HG03432 (cell line): ENCODE measurements around the gene UBASH3B.

ENCODE experiments used
- ATAC-seq: cut with Tn5 transposase; IDR thresholded peaks from one replicate; pipeline ENCODE4 v1.9.1; 2021; ENCODE audit warnings: mild to moderate bottlenecking, moderate library complexity; ENCODE audit not compliant: unreplicated experiment

UBASH3B gene

DNA sequence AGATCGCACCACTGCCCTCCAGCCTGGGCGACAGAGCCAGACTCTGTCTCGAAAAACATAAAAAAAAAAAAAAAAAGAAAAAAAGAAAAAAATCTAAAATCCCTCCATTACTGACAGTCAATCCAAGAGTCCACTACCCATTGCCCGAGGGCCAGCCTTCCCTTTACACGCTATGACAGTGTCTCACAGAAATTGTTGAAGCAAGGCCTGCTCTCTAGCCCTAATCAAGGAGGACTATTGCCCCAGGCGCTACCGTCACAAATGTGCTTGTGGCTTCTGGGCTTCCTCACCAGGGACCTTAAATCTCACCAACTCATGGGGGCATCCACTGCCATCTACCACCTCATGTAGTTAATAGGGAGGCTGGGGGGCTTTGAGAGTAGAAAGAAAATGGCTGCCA, 49.9 kb downstream of the UBASH3B start:
- no peak for ATAC-seq

DNA sequence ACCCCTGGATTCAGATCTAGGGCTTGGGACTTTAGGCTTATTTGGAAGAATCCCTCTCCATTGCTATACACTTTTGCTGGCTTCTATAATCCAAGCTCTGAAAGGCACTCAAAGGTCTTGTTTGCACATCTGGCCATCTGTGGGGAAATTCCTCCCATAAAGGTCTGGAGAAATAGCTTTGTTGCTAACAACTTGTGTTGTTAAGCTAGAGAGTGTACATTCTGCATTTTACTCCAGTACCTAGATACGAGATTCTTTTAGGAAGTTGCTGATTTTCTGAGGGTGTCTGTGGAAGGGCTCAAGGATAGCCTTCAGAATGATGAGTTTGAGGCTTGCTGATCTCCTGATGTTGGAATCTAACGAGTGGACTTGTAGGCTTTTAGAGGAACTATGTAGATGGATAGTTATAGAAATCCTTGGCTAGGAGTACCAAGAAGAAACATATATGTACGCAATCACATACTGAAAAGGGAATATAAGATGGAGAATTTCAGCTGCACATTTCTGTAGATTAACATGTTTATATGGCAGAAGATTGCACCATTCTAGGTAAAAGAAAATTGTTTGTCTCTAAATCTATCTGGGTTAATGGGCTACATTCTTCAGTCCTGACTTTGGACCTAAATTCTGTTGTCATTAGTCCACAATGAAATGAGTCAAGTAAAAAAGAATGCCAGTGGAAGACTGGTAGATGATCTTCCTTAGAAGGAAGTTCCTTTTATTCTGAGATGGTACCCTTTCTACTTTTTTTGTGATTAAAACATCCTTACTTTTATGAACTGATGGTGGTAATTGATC, 51.0 kb downstream of the UBASH3B start:
- no peak for ATAC-seq

DNA sequence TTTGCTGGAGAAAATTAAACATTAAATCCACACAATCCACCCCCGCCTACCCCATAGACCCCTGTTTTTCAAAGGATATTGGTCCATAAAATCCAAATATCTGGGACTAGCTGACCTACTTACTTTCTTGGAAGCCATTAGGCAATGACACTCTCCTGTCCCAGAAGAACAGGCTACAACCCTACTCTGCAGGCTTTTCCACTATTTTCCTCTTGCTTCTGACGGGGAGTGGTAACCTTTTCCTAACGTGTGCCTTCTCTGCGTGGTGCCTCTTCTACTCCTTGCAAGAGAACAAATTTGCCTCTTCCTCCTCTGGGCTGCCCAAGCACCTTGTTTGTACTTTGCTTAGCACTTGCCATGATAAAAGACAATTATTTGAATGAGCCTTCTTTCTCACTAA, 51.6 kb downstream of the UBASH3B start:
- ATAC-seq, result no peak

DNA sequence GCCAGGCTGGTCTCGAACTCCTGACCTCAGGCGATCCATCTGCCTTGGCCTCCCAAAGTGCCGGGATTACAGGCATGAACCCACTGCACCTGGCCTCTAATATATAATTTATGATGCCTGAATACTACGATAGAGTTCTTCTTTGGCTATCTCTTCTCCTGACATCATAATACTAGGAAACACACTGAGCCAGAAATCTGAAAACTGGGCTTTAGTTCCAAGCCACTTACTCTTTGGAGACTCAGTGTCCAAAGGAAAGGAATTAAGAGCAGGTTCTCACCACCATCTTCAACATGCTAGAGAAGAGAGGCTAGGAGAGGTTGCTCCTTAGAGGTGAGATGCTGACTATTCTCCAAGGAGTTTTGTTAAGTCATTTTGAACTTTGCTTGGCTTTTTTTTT, 52.4 kb downstream of the UBASH3B start:
- ATAC-seq, result no peak

DNA sequence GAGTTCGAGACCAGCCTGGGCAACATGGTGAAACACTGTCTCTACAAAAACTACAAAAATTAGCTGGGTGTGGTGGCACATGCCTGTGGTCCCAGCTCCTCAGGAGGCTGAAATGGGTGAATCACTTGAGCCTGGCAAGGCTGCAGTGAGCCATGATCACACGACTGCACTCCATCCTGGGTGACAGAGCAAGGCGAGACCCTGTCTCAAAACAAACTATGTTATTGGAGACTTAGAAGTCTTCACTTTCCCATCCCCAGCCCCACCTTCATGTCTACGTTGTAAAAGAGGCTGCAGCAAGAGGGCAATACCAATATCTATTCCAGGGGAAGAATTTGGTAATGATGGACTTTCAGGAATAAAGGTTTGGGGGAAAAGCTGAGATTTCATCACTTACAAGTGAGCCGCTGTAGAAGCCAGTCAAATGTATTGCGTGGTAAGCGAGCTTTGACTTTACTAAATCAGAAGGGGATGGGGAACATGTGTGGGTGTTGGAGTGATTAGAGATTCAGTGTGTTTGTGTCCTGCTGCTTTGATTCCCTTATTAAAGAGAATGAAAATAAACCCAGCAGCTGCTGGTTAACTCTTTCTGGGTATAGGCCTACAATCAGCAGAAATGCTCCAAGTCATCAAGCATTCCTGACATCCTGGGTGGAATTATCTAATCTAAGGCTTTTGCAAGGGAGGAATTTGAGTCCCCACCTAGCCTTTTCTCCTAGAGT, 53.7 kb downstream of the UBASH3B start:
- no peak for ATAC-seq

DNA sequence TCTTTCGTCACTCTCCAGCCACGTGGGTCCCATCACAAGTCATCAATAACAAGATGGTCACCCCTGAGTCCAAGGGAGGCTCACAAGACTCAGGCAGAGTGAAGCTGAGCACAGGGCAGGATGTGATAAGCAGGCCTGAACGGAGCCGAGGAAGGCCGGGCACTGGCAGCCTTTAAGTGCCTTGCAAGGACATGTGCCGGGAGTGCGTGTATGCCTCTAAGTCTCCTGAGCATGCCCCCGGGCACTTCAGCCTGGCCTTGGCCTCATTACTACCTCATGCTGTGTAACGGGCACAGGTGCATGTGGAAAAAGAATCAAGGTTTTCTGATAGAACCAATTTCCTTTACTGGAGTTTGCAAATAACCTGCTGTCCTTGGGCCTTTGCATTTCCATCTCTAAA, 55.8 kb downstream of the UBASH3B start:
- no peak for ATAC-seq

DNA sequence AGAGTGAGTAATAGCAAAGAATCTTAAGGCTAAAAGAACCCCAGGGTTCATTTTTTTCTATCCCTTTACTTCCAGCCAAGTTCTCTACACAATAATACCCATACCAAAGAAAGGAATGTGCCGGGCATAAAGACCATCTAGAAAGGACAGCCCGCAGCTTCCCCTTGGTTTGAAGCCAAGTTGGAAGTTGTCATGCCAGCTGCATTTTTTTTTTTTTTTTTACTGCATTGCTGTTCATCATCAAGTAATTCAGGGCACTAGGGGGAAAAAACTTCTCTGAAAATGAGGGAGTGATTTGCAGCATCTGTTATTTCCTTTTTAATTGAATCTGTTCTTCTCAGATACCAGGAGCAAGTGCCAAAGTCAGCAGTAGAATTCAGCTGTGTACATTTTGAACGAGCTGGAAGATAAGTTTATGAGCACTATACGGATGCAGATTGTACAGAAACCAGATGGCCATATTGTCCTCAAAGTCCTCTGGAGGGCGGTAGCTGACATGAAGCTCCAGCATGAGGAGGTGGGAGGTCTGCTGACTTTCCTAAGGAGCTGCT, 56.4 kb downstream of the UBASH3B start:
- ATAC-seq, result no peak

DNA sequence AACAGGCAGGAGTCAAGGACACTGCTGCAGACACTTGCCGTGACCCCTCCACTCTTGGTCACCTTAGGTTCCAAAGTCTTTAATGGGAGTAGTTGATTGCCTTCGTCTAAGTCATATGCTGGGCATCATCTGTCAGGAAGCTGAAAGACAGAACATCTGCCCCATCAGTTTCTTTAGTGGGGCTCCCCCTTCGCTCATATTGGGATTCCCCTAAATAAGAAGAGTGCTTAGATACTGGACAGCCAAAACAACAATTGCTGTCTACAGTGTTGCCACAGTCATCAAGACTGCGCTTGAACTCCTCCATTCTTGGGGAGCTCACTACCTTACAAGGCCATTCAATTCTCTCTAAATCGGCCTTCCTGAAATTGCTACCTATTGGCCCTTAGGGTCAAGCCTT, 58.5 kb downstream of the UBASH3B start:
- peak; percentile 37 for ATAC-seq

DNA sequence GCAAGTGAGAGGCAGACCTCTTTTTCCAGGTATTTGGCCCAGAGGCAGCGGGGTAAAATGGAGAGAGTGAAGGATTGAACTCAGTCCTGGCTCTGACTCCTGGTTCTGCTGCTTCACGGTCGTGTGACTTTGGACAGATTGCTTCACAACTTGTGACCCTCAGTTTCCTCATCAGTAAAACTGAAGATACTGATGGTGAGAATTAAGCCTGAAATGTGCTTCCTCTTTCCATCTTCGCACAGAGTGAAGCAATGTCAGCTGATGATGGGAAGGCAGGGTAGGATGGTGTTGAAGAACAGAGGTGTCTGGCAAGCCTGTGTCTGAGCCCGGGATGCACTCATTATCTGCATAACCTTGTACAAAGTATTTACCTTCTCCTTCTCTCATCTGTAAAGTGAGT, 59.0 kb downstream of the UBASH3B start:
- ATAC-seq, result no peak

DNA sequence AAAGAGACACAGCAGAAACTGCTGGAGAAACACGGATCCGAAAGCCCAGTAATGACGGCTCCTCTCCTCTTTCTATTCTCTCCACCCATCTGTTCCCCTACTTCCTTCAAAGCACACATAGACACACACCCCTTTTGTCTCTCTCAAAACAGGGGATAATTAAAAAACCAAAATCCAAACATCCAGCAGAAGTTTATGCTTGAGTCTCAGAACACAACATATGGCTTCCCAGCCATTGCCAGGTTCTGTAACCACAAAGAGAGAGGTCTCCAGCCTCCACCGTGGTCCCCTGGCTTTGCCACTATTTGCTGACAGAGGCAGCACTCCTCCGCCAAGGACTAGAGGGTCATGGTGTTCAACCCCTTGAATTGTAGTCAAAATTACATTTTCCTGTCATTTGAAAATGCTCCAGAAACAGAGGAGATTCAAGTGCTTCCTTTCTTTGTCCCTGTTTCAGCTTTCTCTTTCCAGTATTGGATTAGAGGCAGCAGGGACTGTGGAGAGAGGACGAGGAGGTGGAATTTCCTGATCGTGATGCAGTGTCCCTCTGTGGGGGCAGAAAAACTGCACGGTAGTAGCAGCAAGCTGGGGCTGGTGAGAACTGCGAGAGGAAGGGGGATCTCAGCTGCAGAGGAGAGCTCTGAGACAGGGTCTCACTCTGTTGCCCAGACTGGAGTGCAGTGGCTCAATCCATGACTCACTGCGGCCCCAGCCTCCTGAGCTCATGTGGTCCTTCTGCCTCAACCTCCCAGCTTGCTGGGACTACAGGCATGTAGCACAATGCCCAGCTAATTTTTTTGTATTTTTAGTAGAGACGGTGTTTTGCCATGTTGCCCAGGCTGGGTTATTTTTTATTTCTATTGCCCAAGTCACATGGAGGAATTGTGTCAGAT, 60.3 kb downstream of the UBASH3B start:
- ATAC-seq, result no peak

DNA sequence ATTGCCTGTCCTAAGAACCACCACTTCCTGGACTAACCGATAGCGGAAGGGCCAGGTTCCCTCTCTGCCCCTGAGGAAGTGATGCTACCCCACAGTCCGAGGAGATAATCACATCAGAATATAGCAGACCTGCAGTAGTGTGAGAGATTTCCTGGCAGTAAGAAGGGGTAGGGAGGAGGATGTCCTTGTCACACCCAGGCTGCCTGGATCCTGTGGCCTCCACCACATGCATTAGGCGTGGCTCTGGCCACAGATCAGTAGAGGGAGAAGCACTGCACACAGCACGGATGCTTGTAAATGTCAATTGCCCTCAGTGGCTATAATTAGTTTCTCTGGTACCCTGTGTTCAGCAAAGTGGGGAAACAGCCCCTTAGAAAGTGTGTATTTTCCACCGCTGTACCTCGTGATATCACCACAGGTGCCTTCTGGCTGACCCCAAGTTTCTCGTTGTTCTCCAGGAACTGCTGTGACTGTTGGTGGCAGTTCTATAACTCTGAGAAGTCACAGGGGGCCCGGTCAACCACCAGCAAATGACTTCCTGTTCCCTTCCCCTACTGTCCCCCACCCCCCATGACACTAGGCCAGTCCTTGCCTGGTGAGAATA, 61.8 kb downstream of the UBASH3B start:
- peak; percentile 83 for ATAC-seq

DNA sequence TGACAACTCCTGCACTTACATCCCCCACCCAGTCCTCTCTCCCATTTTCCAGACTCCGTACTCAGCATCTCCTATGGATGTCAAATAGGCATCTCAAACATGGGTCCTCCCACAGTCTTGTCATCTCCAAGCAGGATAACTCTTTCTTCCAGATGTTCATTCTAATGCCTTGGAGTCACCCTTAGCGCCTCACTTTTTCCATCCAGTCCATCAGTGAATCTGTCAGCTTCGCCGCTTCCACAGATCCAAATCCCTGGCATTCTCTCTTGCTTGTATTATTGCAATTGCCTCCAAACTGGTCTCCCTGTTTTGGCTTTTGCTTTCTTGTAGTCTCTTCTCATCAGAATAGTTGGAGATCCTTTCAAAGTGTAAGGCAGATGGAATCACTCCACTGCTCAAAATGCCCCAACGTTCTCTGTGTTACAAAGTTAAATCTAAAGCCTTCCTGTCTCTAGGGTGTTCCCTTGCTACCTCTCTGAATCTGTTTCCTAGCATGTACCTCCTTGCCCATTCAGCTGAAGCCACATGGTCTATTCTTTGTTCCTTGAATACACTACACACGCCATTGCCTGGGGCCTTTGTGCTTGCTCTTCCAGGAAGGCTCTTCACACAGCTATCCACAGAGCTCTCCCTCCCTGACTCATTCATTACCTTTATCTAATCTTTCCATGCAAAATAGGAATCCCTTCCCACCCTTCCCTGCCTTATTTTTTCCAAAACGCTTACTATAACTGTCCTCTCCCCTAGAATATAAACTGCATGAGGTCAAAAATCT, 64.8 kb downstream of the UBASH3B start:
- ATAC-seq, result no peak

DNA sequence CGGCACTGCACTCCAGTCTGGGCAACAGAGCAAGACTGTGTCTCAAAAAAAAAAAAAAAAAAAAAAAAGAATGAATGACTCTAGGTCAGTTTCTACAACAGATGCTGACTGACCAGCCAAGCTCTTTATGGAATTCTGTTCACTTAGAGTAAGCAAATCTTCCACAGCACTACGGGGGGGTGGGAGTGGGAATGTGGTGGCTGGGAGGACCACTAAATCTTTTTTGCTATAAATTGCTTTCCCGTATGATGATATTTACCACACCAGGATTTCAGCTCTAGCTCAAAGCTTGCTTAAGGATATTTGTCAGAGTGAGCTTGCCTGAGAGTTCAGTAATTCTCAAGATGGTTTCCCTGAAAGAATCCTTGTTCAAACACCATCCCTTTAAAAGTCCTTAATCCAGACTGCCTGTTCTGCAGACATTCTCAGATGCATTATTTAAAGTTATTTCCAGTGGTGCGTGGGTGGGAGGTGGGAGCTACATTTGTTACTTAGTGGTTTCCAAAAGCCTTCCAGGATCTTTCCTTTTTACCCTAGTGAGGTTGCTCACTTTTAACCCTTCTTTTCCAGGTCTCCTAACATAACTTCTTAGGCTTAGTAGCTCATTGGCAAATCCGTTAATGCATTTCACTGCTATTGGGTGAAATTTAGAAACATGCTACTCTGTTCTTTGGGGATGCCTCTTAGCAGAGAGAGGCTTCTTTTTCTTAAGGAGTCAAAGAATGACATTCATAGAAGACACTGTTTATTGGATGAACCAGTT, 65.9 kb downstream of the UBASH3B start:
- no peak for ATAC-seq

DNA sequence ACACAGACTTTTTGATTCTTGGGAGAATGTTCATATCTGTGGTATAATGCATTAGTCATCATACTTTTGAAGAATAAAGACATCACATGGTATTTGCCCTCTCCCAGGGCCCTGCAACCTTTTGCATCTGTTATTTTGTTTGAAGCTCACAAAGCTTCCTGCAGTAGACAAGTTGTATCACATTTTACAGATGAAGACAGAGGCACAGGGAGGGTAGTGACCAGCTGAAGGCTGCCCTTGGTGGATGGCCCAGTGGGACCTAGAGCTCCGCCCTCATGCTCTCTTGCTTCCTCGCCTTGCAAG, 66.4 kb downstream of the UBASH3B start:
- ATAC-seq, result no peak

DNA sequence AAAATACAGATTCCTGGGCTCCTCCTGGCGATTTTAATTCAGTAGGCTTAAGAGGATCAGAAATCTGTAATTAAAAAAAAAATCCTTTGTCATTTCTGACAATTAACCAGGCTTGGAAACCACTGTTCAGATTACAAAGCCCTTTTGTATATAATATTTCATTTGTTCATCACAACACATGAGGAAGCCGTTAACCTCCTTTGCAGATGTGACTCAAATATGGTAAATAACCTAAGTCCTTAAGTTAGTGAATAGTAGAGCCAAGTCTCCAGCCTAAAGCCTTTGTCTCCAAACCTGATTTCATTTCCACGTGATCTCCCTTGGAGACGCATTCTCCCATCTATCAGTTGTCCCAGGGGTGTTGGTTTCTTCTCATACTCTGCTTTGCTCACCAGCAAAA, 67.6 kb downstream of the UBASH3B start:
- no peak for ATAC-seq

DNA sequence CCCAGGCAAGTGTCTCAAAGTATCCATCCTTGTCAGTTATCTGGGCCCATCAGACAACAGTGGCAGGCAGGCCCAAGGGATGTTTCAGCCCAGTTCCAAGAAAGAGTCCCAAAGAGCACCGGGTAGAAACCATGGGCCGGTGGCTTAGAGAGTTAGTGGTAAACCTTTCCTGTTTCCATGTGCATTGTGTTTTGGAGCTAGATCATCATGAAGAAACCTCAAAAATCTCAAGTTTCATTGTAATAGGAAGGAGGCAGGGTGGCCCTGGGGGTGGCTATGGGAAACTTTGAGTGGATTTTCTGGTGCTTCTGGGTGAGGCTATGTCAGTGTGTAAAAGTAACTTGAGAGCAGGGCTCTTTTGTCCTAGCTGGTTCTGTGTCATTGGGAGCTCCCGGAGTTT, 68.1 kb downstream of the UBASH3B start:
- ATAC-seq, result no peak

DNA sequence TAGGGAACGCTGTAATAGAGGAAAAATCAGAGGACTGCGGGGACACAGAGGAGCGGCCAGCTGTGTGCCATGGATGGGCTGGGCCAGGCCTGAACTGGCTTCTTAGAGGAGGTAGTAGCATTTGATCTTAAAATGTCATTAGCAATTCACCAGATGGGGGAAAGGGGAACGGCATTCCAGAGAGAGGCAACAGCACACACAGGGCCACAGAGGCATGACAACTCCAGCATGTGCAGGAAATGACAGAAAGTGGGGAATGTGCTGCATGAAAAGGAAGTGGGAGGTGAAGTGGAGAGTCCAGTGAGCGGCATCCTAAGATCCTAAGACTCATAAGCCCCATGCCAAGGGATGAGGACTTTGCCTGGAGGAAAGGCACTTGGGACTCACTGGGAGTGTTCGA, 69.0 kb downstream of the UBASH3B start:
- no peak for ATAC-seq

DNA sequence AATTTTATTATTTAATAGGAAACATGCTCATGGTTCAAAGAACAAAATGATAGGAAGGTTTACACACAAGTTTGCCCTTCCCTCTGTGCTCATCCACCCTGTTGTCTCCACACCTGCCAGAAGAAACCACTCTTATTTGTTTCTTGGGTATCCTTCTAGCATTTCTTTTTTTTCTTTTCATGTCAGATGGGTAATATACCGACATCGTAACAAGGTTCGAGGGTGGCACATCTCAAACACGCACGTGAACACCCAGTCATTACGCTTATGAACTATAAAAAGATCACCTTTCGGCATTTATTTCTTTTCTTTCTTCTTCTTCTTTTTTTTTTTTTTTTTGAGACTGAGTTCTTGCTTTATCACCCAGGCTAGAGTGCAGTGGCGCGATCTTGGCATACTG, 70.5 kb downstream of the UBASH3B start:
- ATAC-seq, result no peak

DNA sequence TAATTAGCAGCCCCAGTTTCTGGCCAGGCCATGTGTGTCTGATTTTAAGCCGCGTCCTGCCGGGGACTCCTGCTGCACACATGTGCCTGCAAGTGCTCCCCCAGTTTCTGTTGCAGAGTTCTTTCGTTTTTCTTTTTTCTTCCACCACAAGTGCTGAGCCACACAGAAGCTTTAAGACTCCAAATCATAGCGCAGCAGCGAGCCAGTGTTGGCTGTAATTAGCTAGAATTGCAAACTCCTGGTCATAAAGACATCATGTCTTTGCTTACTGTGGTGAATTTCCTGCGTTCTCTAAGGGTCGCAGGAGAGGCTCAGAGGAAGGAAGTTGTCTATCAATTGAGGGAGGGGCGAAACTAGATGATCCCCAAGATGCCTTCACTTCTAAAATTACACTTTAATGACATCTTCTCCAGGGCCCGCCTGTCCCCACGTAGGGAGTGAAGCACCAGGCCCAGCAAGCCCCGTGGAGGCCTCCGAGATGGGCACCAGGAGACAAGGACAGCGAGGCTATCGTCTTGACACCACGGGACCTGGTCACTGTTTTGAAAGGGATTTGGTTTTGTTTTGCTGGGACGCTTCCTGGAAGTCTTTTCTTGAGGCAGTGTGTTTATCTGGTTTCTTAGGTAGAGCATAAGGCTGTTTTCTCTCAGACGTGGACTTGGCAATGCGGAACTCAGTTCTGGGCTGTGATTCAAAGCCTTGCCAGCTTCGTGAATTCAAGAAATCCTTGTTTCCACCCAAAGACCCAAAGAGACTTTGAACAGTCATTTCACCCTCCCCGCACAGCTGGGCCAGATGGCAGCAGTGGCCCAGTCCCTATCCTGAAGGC, 71.8 kb downstream of the UBASH3B start:
- ATAC-seq, result peak; percentile 72
